GM21529 (cell line): Measurements from ENCODE around the gene CATSPERD.
"Not testable (repeated sequence)": the region's sequence is repeated elsewhere in the genome, so short reads cannot be mapped to it uniquely, and the experiment has no call there.

Experiments
- ATAC-seq: cut with Tn5 transposase; IDR thresholded peaks from one replicate; pipeline ENCODE4 v1.9.1; 2021; ENCODE audit not compliant: unreplicated experiment

Gene CATSPERD

GRCh38 chr19:5686326-5686646 lies 34.2 kb upstream of the CATSPERD start:
- no peak for ATAC-seq

- ATAC-seq, result peak; percentile 53
Observed at GRCh38 chr19:5686647-5687359, 33.6 kb upstream of the CATSPERD start.

GRCh38 chr19:5687360-5688198 lies 32.9 kb upstream of the CATSPERD start:
- no peak for ATAC-seq

- not testable (repeated sequence) for ATAC-seq
Observed at GRCh38 chr19:5688262-5688881, 32.1 kb upstream of the CATSPERD start.

GRCh38 chr19:5690125-5690954 lies 30.1 kb upstream of the CATSPERD start, which contains the start of gene RPL36:
Gene RPL36, plus strand, starts transcription at chr19:5690295. Its CDS starts 213 bp downstream, at chr19:5690508.
- no peak for ATAC-seq

GRCh38 chr19:5690955-5691821 lies 29.2 kb upstream of the CATSPERD start:
- ATAC-seq, result no peak

GRCh38 chr19:5691822-5692722 lies 28.4 kb upstream of the CATSPERD start:
- ATAC-seq, result no peak

- ATAC-seq, result no peak
Observed at GRCh38 chr19:5692723-5693194, 27.7 kb upstream of the CATSPERD start.

- no peak for ATAC-seq
Observed at GRCh38 chr19:5693195-5694166, 27.0 kb upstream of the CATSPERD start.

- no peak for ATAC-seq
Observed at GRCh38 chr19:5694167-5694955, 26.1 kb upstream of the CATSPERD start.

- no peak for ATAC-seq
Observed at GRCh38 chr19:5694956-5695648, 25.3 kb upstream of the CATSPERD start.

GRCh38 chr19:5695649-5696195 lies 24.7 kb upstream of the CATSPERD start:
- no peak for ATAC-seq

GRCh38 chr19:5696196-5697021 lies 24.0 kb upstream of the CATSPERD start:
- ATAC-seq, result no peak

GRCh38 chr19:5697022-5697889 lies 23.2 kb upstream of the CATSPERD start:
- ATAC-seq, result no peak
